ENCODE measurements around the gene ITGB6.

DNA sequence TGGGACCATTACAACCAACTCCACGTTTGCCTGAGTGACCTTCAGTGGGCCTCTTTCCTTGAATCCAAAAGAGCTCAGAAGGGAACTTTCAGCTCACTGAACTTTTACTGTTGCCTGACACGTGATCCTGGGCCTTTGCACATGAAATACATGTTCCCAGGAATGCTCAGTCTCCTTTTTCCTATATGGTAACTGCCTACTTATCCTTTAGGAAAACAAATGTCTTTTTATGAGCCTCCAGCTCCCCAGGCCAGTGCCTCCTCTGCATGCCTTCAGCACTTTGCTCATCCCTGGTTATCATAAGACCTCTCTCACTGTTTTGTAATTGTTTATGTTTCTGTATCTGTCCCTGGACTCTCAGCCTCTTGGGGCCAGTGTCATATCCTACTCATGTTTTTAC, 142.7 kb downstream of the ITGB6 start:
- no peak for TF ChIP-seq CTCF (IDR thresholded peaks at IDR 0.05; ENCODE audit: low read length)
- no peak for TF ChIP-seq EZH2 (IDR thresholded peaks at IDR 0.05; ENCODE audit: borderline replicate concordance, low read length)

Data from OCI-LY1 (cell line).